Activated CD4-positive, alpha-beta T cell treated with anti-CD3 and anti-CD28 coated beads, Interleukin-2, amount 50 U/mL, for 4 hours (primary cell): ENCODE results near the gene SLC38A10.

Experiments
- DNase-seq, 2 experiments: peaks; one replicate each; pipeline ENCODE4 v3.0.0-alpha.2; 2020

The SLC38A10 gene

DNA sequence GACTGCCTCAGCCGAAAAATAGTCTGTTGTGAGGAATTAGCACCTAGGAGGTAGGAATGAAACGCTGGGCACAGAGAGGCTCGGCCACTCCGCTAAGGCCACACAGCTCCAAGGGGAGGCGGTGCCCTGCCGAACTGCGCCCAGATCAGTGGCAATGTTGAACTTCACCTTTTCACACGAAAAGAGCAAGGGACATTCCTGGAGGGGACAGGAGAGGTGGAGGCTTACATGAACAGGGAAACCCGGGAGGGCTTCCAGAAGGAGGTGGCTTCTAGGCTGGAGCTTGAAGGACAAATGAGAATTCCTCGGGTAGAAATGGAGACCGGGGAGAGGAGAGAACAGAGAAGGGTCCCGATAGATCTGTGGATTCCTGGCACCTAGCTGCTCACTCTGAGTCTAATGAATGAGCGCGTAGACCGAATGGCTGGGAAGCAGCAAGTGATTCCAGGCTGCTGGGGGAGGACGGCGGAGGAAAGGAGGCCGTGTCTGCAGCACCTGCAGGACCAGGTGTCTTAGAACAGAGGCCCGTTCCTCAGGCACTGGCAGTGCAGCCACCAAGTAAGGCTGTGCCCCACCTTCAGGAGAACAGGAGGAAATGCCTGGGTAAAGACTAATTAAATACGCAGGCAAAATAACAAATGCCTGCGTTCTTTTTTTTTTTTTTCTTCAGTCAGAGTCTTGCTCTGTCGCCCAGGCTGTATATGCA is 722 bp upstream of the SLC38A10 start:
- DNase-seq: peak; percentile 35 to 41

DNA sequence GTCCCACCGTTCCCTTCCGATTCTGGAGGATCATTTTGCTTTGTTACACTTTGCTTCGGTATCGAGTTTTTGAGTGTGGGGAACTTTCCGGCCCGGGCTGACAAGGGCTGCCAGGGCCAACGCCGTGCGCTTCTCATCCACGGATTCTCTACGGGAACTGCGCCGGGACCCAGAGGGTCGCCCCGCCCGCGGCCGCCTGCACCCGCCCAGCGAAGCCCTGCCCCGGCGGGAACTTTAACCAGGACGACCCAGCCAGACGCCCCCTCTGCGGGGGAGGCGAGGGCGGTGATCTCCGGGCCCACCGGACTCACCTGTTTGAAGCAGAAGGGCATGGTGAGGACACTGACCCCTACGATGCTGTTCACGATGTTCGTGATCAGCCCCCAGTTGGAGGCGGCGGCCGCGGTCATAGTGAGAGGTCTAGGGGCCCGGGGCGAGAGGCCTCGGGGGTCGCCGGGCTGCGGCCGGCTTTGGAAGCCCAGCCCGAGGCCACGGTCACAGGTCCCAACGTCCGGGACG is 536 bp downstream of the SLC38A10 start:
- DNase-seq: no peak

DNA sequence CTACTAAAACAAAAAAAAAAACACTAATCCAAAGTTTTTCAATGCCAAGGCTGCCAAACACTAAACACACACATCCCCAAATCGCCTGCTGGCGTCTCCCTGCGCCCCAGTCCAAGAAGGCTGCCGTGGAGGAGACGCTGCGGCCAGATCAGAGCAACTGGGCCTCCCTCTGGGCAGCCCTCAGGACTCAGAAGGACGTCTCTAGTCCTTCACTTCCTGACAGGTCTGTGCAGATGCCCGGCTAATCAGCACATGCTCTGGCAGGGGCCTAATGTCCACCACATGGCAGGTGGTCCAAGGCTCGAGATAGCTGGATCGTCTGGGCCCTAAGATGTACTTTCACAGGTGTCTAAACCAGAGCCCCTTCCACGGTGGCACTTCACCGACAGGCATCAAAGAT is 2.7 kb downstream of the SLC38A10 start:
- no peak for DNase-seq

DNA sequence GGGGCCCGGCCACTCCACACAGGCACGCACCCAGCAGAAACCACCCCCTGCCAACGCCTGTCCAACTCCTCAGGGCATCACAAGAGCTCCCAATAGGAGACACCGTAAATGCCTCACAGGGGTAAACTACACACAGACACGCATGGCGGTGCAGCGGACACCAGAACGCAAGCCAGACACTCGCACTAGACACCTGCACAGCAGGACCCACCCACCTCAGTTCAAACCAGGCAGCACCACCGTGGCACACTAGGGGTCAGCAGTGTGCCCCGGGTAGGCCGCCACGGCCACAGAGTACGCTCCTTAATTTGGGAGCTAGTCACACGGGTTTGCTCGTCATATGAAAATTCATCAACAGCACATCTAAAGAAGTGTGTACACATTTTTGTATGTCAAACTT is 3.4 kb downstream of the SLC38A10 start:
- DNase-seq: peak; percentile 68 to 70

GRCh38 chr17:81290230-81290629 is 4.9 kb downstream of the SLC38A10 start:
- no peak for DNase-seq

GRCh38 chr17:81289627-81290026 is 5.5 kb downstream of the SLC38A10 start:
- DNase-seq: no peak

- no peak for DNase-seq
Observed at GRCh38 chr17:81288715-81289114, 6.4 kb downstream of the SLC38A10 start.

GRCh38 chr17:81287741-81288430 is 7.2 kb downstream of the SLC38A10 start:
- no peak for DNase-seq

GRCh38 chr17:81287152-81287551 is 8.0 kb downstream of the SLC38A10 start:
- DNase-seq: no peak

DNA sequence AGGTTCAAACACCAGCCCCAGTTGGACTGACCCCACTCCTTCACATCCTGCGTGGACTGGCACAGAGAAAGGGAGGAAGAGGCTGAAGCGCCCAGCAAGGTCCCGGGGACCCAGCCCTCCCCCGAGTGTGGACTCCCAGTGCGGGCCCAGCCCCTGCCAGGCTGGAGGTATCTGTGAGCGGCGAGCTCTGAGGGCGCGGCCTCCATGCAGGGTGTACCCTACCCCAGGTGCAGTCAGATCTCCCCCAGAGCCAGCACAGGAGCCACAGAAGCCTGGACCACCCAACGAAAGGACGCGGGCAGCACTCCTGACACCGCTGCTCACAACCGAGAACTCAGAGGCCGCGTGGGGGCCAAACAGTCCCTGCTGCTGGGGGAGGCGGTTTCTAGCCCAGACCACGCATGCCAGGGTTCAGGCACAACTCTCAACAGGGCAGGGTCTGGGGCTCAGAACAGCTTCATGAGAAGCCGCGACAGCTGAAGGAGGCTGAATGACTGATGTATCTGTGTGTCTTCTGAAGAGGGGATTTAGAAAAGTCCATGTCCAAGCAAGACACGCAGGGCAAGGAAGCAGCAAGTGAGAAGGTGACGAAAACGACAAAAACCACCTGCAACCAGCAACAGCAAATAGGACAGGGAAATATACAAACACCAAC is 8.5 kb downstream of the SLC38A10 start:
- no peak for DNase-seq

GRCh38 chr17:81285894-81286293 is 9.2 kb downstream of the SLC38A10 start:
- DNase-seq: no peak

DNA sequence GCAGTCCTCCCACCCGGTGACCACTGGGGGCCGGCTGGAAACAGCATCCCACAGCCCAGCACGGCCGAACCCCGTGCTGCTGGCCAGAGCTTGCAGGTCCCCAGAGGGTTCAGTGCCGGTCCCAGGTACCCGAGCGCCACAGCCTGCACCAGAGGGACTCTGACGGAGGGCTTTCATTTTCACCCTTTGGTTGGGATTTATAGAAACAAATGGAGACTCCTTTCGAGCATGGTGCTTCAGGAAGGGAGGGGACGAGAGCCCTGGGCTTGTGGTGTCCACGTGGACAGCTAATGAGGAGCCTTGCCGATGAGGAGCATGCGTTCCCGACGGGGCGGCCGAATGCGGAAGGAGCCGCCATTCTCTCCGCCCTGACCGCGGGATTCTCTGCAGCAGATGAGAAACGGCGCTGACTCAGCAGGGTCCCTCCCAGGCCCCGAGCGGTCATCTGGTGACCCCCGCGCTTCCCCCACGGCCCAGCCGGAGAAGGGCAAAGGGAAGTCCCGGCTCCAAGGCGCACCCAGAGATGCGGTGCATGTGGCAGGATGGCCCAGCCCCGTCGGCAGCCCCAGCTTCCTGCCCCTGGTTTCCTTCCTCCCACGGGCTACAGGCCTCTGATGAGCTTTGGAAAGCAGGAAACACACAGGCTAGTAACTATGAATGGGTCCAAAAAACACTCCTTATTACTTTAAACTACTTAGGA is 9.8 kb downstream of the SLC38A10 start:
- DNase-seq: peak; percentile 38 to 40

- DNase-seq: no peak
Observed at GRCh38 chr17:81282876-81283275, 12.2 kb downstream of the SLC38A10 start.

DNA sequence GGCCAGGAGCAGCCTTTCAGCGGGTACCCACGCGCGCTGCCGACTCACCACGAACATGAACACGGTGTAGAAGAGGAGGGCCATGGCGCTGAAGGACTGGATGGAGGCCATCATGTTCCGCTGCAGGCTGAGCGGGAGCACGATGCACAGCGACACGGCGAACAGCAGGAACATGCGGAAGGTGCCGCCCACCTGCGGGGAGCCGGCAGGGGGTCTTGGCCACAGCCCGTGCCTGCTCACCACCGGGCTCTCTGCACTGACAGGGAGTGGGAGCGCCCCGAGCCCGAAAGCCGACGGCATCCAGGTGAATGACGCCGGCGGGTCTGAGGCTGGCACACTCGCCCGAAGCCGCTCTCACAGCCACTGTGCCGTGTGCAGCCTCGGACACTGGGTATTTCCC is 13.0 kb downstream of the SLC38A10 start:
- no peak for DNase-seq

GRCh38 chr17:81280571-81280970 is 14.5 kb downstream of the SLC38A10 start:
- no peak for DNase-seq

- DNase-seq: no peak
Observed at GRCh38 chr17:81279278-81280275, 15.5 kb downstream of the SLC38A10 start.

- DNase-seq: no peak
Observed at GRCh38 chr17:81278831-81279230, 16.3 kb downstream of the SLC38A10 start.

DNA sequence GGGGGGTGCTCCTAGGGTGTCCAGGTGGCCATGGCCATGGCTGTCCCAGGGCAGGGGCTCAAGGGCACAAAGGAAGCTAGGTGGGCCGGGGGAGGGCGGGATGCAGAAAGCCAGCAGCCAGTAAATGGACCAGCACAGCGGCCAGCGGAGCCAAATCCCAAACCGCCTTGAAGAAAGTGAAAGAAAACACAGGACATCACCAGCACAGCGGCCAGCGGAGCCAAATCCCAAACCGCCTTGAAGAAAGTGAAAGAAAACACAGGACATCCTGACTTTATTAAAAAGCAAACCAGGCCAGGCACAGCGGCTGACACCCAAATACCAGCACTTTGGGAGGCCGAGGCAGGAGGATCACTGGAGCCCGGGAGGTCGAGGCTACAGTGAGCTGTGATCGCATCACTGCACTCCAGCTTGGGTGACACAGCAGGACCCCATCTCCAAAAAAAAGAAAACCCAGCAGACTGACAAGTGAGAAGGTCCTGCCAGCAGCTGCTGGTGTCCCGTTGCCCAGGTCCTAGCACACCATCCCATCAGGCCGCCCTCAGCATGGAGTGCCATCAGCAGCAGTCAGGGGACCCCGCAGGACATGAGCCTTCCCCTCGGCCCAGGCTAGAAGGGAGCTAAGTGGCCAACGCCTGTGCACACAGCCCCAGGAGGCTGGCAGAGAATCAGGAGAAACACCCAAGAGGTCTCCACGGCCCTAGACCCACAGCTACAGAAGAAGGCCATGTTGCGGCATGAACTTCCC is 17.0 kb downstream of the SLC38A10 start:
- DNase-seq: no peak

DNA sequence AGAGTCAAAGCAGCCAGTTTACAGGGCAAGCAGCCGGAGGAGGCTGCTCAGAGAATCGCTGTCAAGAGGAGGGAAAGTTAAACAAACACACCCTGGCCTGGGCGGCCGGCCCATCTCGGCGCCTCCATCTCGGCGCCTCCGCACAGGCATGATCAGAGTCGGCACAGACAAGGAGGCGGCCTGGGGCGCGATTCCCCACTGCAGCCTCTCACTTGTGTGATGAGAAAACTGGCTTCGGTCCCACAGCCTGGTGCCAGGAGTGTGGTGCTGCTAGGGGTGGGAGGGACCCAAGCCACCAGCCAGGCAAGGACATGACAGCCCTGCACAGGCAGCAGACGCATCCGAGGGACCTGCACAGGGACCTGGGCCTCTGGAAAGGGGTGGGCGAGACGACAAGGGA is 17.7 kb downstream of the SLC38A10 start:
- DNase-seq: no peak

- no peak for DNase-seq
Observed at GRCh38 chr17:81276781-81277180, 18.3 kb downstream of the SLC38A10 start.

- DNase-seq: no peak
Observed at GRCh38 chr17:81274471-81274855, 20.6 kb downstream of the SLC38A10 start.
